Trophoblast cell (in vitro differentiated cells and primary cell): Measurements from ENCODE around the gene NRAS.

Source experiments
- DNase-seq, 2 donors: peaks; one replicate each; pipeline ENCODE4 v3.0.0-alpha.2; 2016
- H2AFZ ChIP-seq: 2 replicates; pipeline ENCODE4 v1.6.1; 2013; ENCODE audit warnings: low read length, moderate library complexity, mild to moderate bottlenecking; ENCODE audit not compliant: insufficient read depth, poor library complexity
- H2AK5ac ChIP-seq: 2 replicates; pipeline ENCODE4 v1.6.1; 2013; ENCODE audit warnings: mild to moderate bottlenecking, low read length
- H2BK120ac ChIP-seq: 2 replicates; pipeline ENCODE4 v1.6.1; 2013; ENCODE audit warnings: low read length, mild to moderate bottlenecking, moderate library complexity; ENCODE audit not compliant: insufficient read depth, poor library complexity
- H2BK12ac ChIP-seq: 2 replicates; pipeline ENCODE4 v1.6.1; 2013; ENCODE audit warnings: mild to moderate bottlenecking, low read length, moderate library complexity
- H2BK5ac ChIP-seq: 2 replicates; pipeline ENCODE4 v1.6.1; 2013; ENCODE audit warnings: low read length, low read depth, moderate library complexity, mild to moderate bottlenecking; ENCODE audit not compliant: poor library complexity
- H3K14ac ChIP-seq: 2 replicates; pipeline ENCODE4 v1.6.1; 2013; ENCODE audit warnings: mild to moderate bottlenecking, low read length
- H3K18ac ChIP-seq: 2 replicates; pipeline ENCODE4 v1.6.1; 2013; ENCODE audit warnings: mild to moderate bottlenecking, low read length
- H3K23ac ChIP-seq: 2 replicates; pipeline ENCODE4 v1.6.1; 2013; ENCODE audit warnings: low read length
- H3K27ac ChIP-seq: 2 replicates; pipeline ENCODE4 v1.5.1; 2013; ENCODE audit warnings: low read depth, mild to moderate bottlenecking, inconsistent platforms, low read length, moderate library complexity
- H3K27me3 ChIP-seq: 2 replicates; pipeline ENCODE4 v1.6.1; 2013; ENCODE audit warnings: inconsistent platforms, mild to moderate bottlenecking, low read length, moderate library complexity; ENCODE audit not compliant: insufficient read depth
- H3K36me3 ChIP-seq, 2 experiments: 1 replicate in 1 of 2; 2 replicates in 1 of 2; pipeline ENCODE4 v1.6.1; 2013; ENCODE audit warnings: low read length in 2 of 2, mild to moderate bottlenecking in 2 of 2, moderate library complexity in 1 of 2; ENCODE audit not compliant: insufficient read depth in 2 of 2, control insufficient read depth in 1 of 2
- H3K4ac ChIP-seq: 2 replicates; pipeline ENCODE4 v1.6.1; 2013; ENCODE audit warnings: low read depth, mild to moderate bottlenecking, low read length, moderate library complexity
- H3K4me1 ChIP-seq, 2 experiments: 1 replicate in 1 of 2; 2 replicates in 1 of 2; pipeline ENCODE4 v1.6.1; 2013; ENCODE audit warnings: low read length in 2 of 2, mild to moderate bottlenecking in 2 of 2, moderate library complexity in 1 of 2; ENCODE audit not compliant: insufficient read depth in 2 of 2, control insufficient read depth in 1 of 2
- H3K4me2 ChIP-seq: 2 replicates; pipeline ENCODE4 v1.6.1; 2013; ENCODE audit warnings: inconsistent platforms, mild to moderate bottlenecking, low read length, moderate library complexity
- H3K4me3 ChIP-seq: 2 replicates; pipeline ENCODE4 v1.5.1; 2013; ENCODE audit warnings: mild to moderate bottlenecking, low read depth, low read length, inconsistent platforms
- H3K79me1 ChIP-seq: one replicate; pipeline ENCODE4 v1.6.1; 2013; ENCODE audit warnings: low read length
- H3K79me2 ChIP-seq: 2 replicates; pipeline ENCODE4 v1.6.1; 2013; ENCODE audit warnings: low read length, mild to moderate bottlenecking; ENCODE audit not compliant: control insufficient read depth, insufficient read depth, poor library complexity
- H3K9ac ChIP-seq: 2 replicates; pipeline ENCODE4 v1.6.1; 2013; ENCODE audit warnings: mild to moderate bottlenecking, low read length
- H3K9me3 ChIP-seq: 2 replicates; pipeline ENCODE4 v1.6.1; 2013; ENCODE audit warnings: low read depth, mild to moderate bottlenecking, control low read depth, inconsistent platforms, low read length; ENCODE audit not compliant: insufficient read depth
- H4K12ac ChIP-seq: 2 replicates; pipeline ENCODE4 v1.6.1; 2013; ENCODE audit warnings: low read depth, mild to moderate bottlenecking, low read length, moderate library complexity
- H4K8ac ChIP-seq: 2 replicates; pipeline ENCODE4 v1.6.1; 2013; ENCODE audit warnings: low read depth, mild to moderate bottlenecking, low read length, moderate library complexity
- H4K91ac ChIP-seq: one replicate; pipeline ENCODE4 v1.6.1; 2013; ENCODE audit warnings: low read depth, mild to moderate bottlenecking, low read length, moderate library complexity
- WGBS: extraction: QIAGEN DNeasy Blood & Tissue Kit; methylation state at CpG from one replicate; pipeline ENCODE4 v1.1.7; 2013; ENCODE audit warnings: missing lambda C conversion rate; ENCODE audit not compliant: insufficient read length, insufficient coverage; ENCODE audit errors: extremely low coverage; 5-methylcytosine and 5-hydroxymethylcytosine counted together

The NRAS gene

GRCh38 chr1:114745291-114745690, 28.7 kb upstream of the NRAS start:
- peaks cover 9% of the 10 kb centered on the region for H3K79me2 ChIP-seq
- H2BK5ac ChIP-seq, result no peak overlapping the region
- no peak overlapping the region for H2AK5ac ChIP-seq
- H4K91ac ChIP-seq, result no peak overlapping the region
- H4K8ac ChIP-seq, result no peak overlapping the region
- H3K27ac ChIP-seq, result no peak overlapping the region
- H3K27me3 ChIP-seq, result no peaks in the 10 kb centered on the region
- H3K36me3 ChIP-seq, result peaks cover 10 to 13% of the 10 kb centered on the region in 2 experiments
- no peak overlapping the region for H3K4ac ChIP-seq
- no peaks in the 10 kb centered on the region for H3K79me1 ChIP-seq
- H3K9ac ChIP-seq, result no peak overlapping the region
- no CpG with 5 or more reads among the region's 2 CpGs for WGBS
- no peaks in the 10 kb centered on the region for H3K4me1 ChIP-seq
- H2AFZ ChIP-seq, result no peak overlapping the region
- H3K14ac ChIP-seq, result no peak overlapping the region
- H2BK12ac ChIP-seq, result no peak overlapping the region
- DNase-seq, result no peak
- no peak overlapping the region for H2BK120ac ChIP-seq
- no peak overlapping the region for H3K18ac ChIP-seq
- no peak overlapping the region for H3K4me2 ChIP-seq
- H3K9me3 ChIP-seq, result no peaks in the 10 kb centered on the region
- H3K4me3 ChIP-seq, result no peak overlapping the region
- H3K23ac ChIP-seq, result no peak overlapping the region
- no peak overlapping the region for H4K12ac ChIP-seq

- no peak overlapping the region for H2AFZ ChIP-seq
- WGBS, result no CpG with 5 or more reads among the region's 11 CpGs
- H2BK12ac ChIP-seq, result no peak overlapping the region
- H3K36me3 ChIP-seq, result peaks cover 14 to 20% of the 10 kb centered on the region in 2 experiments
- H4K91ac ChIP-seq, result no peak overlapping the region
- peaks cover 9% of the 10 kb centered on the region for H3K79me2 ChIP-seq
- H3K4me3 ChIP-seq, result no peak overlapping the region
- peak overlapping the region; percentile 62 for H4K12ac ChIP-seq
- no peak overlapping the region for H3K23ac ChIP-seq
- H3K18ac ChIP-seq, result peak overlapping the region; percentile 65
- no peak overlapping the region for H3K4me2 ChIP-seq
- no peak overlapping the region for H3K27ac ChIP-seq
- no peak overlapping the region for H2BK5ac ChIP-seq
- H3K9ac ChIP-seq, result no peak overlapping the region
- no peaks in the 10 kb centered on the region for H3K9me3 ChIP-seq
- H3K27me3 ChIP-seq, result no peaks in the 10 kb centered on the region
- DNase-seq, result peak in 1 of 2 donors; percentile 45
- no peaks in the 10 kb centered on the region for H3K79me1 ChIP-seq
- H2AK5ac ChIP-seq, result no peak overlapping the region
- H3K4me1 ChIP-seq, result no peaks in the 10 kb centered on the region
- H4K8ac ChIP-seq, result no peak overlapping the region
- no peak overlapping the region for H2BK120ac ChIP-seq
- H3K4ac ChIP-seq, result peak overlapping the region; percentile 98
- no peak overlapping the region for H3K14ac ChIP-seq
These were observed 25.6 kb upstream of the NRAS start for GRCh38 chr1:114741963-114742746.

GRCh38 chr1:114740331-114740730, 23.8 kb upstream of the NRAS start:
- WGBS, result no CpG with 5 or more reads among the region's 1 CpG
- no peak overlapping the region for H2AFZ ChIP-seq
- no peaks in the 10 kb centered on the region for H3K4me1 ChIP-seq

GRCh38 chr1:114737314-114737849, 20.8 kb upstream of the NRAS start:
- H3K23ac ChIP-seq, result no peak overlapping the region
- H2AK5ac ChIP-seq, result no peak overlapping the region
- H3K4me3 ChIP-seq, result no peak overlapping the region
- H3K4me2 ChIP-seq, result no peak overlapping the region
- no peak overlapping the region for H3K27ac ChIP-seq
- H3K9me3 ChIP-seq, result no peaks in the 10 kb centered on the region
- no peak overlapping the region for H3K18ac ChIP-seq
- H3K27me3 ChIP-seq, result no peaks in the 10 kb centered on the region
- no CpG with 5 or more reads among the region's 6 CpGs for WGBS
- H2BK120ac ChIP-seq, result no peak overlapping the region
- no peak for DNase-seq
- H2BK5ac ChIP-seq, result no peak overlapping the region
- H3K79me1 ChIP-seq, result no peaks in the 10 kb centered on the region
- no peak overlapping the region for H3K4ac ChIP-seq
- H2AFZ ChIP-seq, result no peak overlapping the region
- no peak overlapping the region for H3K9ac ChIP-seq
- no peak overlapping the region for H4K8ac ChIP-seq
- peaks cover 17 to 36% of the 10 kb centered on the region in 2 experiments for H3K36me3 ChIP-seq
- H2BK12ac ChIP-seq, result no peak overlapping the region
- no peak overlapping the region for H4K12ac ChIP-seq
- no peak overlapping the region for H3K14ac ChIP-seq
- H3K4me1 ChIP-seq, result no peaks in the 10 kb centered on the region
- H3K79me2 ChIP-seq, result peaks cover 3% of the 10 kb centered on the region
- H4K91ac ChIP-seq, result no peak overlapping the region

More at GRCh38 chr1:114740331-114740730, 23.8 kb upstream of the NRAS start:
- Histone ChIP-seq H3K23ac (no peak overlapping the region), H3K14ac (no peak overlapping the region), H3K79me1 (no peaks in the 10 kb centered on the region), H3K27me3 (no peaks in the 10 kb centered on the region), H2BK12ac (no peak overlapping the region), H3K79me2 (peaks cover 8% of the 10 kb centered on the region), H3K4ac (no peak overlapping the region), H3K36me3 (peaks cover 16 to 27% of the 10 kb centered on the region in 2 experiments), H2BK120ac (no peak overlapping the region), H2BK5ac (no peak overlapping the region), H3K18ac (no peak overlapping the region), H4K8ac (no peak overlapping the region), H3K27ac (no peak overlapping the region), H4K12ac (no peak overlapping the region), H2AK5ac (no peak overlapping the region), H3K9me3 (no peaks in the 10 kb centered on the region), H4K91ac (no peak overlapping the region), H3K4me2 (no peak overlapping the region), H3K4me3 (no peak overlapping the region), H3K9ac (no peak overlapping the region)
- DNase-seq, result no peak
